Ovary (tissue), 3 donors: Measurements from ENCODE around the gene LDLRAD4.

Experiments used
- EP300 ChIP-seq: sonication (generic); formaldehyde crosslinking; IDR thresholded peaks from one replicate; pipeline ENCODE4 v1.6.1; 2017; ENCODE audit warnings: antibody characterized with exemption
- TF ChIP-seq, protein P1 (sequence below), 3 donors: fragments of 450-650 bp in 2 of 3; fragments of 200-600 bp in 1 of 3; IDR thresholded peaks; one replicate each; pipeline versions ENCODE4 v1.5.1 to v1.8.0; 2016 to 2022; ENCODE audit warnings: antibody characterized with exemption in 3 of 3, mild to moderate bottlenecking in 1 of 3
- donor health status: DM: no; HTN: no; CAD: no.

DNA sequence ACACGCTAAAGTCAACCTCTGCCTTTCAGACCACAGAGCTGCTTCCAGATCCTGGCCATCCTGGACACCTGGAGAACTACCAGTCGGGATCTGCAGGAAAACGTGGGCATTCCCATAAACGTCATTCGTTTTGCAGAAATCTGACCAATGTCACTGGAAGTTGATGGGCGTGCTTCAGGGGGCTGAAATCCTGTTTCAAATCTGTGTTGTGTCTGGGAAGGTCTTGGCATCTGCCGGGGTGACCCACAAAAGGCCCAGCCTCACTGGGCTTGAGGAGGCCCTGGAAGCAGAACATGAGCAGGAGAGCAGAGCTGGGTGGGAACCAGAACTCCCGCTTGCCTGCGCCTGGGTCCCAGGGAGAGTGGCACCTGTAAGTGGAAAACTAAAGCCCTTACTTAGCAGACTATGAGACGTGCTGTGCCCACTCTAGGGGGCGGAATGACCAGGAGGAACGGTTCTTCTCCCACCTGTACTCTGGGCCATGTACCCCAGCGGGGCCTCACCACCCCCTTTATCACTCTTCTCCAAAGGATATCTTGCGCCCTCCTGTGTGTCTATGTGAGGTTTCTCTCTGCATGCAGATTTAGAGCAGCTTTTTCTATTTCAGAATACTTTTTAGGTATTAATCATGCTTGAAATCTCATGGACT, 306.9 kb downstream of the LDLRAD4 start:
- TF ChIP-seq, protein P1, sequence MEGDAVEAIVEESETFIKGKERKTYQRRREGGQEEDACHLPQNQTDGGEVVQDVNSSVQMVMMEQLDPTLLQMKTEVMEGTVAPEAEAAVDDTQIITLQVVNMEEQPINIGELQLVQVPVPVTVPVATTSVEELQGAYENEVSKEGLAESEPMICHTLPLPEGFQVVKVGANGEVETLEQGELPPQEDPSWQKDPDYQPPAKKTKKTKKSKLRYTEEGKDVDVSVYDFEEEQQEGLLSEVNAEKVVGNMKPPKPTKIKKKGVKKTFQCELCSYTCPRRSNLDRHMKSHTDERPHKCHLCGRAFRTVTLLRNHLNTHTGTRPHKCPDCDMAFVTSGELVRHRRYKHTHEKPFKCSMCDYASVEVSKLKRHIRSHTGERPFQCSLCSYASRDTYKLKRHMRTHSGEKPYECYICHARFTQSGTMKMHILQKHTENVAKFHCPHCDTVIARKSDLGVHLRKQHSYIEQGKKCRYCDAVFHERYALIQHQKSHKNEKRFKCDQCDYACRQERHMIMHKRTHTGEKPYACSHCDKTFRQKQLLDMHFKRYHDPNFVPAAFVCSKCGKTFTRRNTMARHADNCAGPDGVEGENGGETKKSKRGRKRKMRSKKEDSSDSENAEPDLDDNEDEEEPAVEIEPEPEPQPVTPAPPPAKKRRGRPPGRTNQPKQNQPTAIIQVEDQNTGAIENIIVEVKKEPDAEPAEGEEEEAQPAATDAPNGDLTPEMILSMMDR (IDR thresholded peaks at IDR 0.05) = no peak
- TF ChIP-seq EP300 = no peak
